ENCODE measurements around the gene LCNL1.
A peak's percentile ranks its signal among the peaks of the same experiment; 100 is the strongest.
"Not testable (repeated sequence)": the region's sequence is repeated elsewhere in the genome, so short reads cannot be mapped to it uniquely, and the experiment has no call there.

LCNL1 gene

GRCh38 chr9:137030006-137030405 is 47.2 kb downstream of the LCNL1 start:
- H3K36me3 ChIP-seq, result no peaks in the 10 kb centered on the region
- no peaks in the 10 kb centered on the region for H3K27me3 ChIP-seq (ENCODE audit: insufficient read depth, low read depth, severe bottlenecking)
- TF ChIP-seq CTCF (IDR thresholded peaks at IDR 0.05; ENCODE audit: low read depth, low read length), result no peak
- H3K4me3 ChIP-seq (ENCODE audit: low read depth, low read length), result no peak overlapping the region
- DNase-seq, result no peak
- no peak overlapping the region for H3K27ac ChIP-seq
- no peaks in the 10 kb centered on the region for H3K9me3 ChIP-seq (ENCODE audit: severe bottlenecking)

- no peak for TF ChIP-seq CTCF (IDR thresholded peaks at IDR 0.05; ENCODE audit: low read depth, low read length)
- Histone ChIP-seq H3K9me3 (ENCODE audit: severe bottlenecking) (no peaks in the 10 kb centered on the region), H3K27ac (no peak overlapping the region), H3K36me3 (no peaks in the 10 kb centered on the region), H3K4me3 (ENCODE audit: low read depth, low read length) (no peak overlapping the region), H3K27me3 (ENCODE audit: insufficient read depth, low read depth, severe bottlenecking) (no peaks in the 10 kb centered on the region)
- no peak for DNase-seq
Observed at GRCh38 chr9:137030538-137031527, 48.0 kb downstream of the LCNL1 start.

- no peaks in the 10 kb centered on the region for H3K27me3 ChIP-seq (ENCODE audit: insufficient read depth, low read depth, severe bottlenecking)
- peak; percentile 55 for DNase-seq
- H3K9me3 ChIP-seq (ENCODE audit: severe bottlenecking), result no peaks in the 10 kb centered on the region
- TF ChIP-seq CTCF (IDR thresholded peaks at IDR 0.05; ENCODE audit: low read depth, low read length), result no peak
- H3K4me3 ChIP-seq (ENCODE audit: low read depth, low read length), result no peak within 1 kb of the TSS
- no peaks in the 10 kb centered on the region for H3K36me3 ChIP-seq
- peak within 1 kb of the TSS; percentile 33; the same call in 1 of the 2 replicates for H3K27ac ChIP-seq
Observed at GRCh38 chr9:137031904-137032640, 49.3 kb downstream of the LCNL1 start, which contains the start of gene FUT7. Gene FUT7 (minus strand): TSS chr9:137032088. CDS start chr9:137031991, 97 bp downstream.

- no peaks in the 10 kb centered on the region for H3K27me3 ChIP-seq (ENCODE audit: insufficient read depth, low read depth, severe bottlenecking)
Observed at GRCh38 chr9:137032858-137033257, 50.1 kb downstream of the LCNL1 start.

GRCh38 chr9:137033481-137033880 is 50.7 kb downstream of the LCNL1 start:
- H3K9me3 ChIP-seq (ENCODE audit: severe bottlenecking); H3K36me3 ChIP-seq; DNase-seq; H3K27ac ChIP-seq; H3K27me3 ChIP-seq (ENCODE audit: insufficient read depth, low read depth, severe bottlenecking); H3K4me3 ChIP-seq (ENCODE audit: low read depth, low read length): not testable (repeated sequence)

More at GRCh38 chr9:137032858-137033257, 50.1 kb downstream of the LCNL1 start:
- no peaks in the 10 kb centered on the region for H3K36me3 ChIP-seq
- no peaks in the 10 kb centered on the region for H3K9me3 ChIP-seq (ENCODE audit: severe bottlenecking)
- TF ChIP-seq CTCF (IDR thresholded peaks at IDR 0.05; ENCODE audit: low read depth, low read length), result no peak
- no peak for DNase-seq
- no peak overlapping the region for H3K27ac ChIP-seq
- H3K4me3 ChIP-seq (ENCODE audit: low read depth, low read length), result no peak overlapping the region

Data from WERI-Rb-1 (cell line).